Osteoblast (primary cell): ENCODE results near the gene RHOF. TPM values are rescaled to one million over a fixed set of nuclear protein-coding genes. Genes with fewer than 3 reads are reported as not detected.

Experiments used
- DNase-seq: peaks from one replicate; pipeline ENCODE4 v3.0.0; 2011; ENCODE audit warnings: low spot score, mixed read lengths; ENCODE audit not compliant: insufficient read length; ENCODE audit errors: missing footprints
- H2AFZ ChIP-seq: 2 replicates; pipeline ENCODE4 v1.6.0; 2011; ENCODE audit warnings: mild to moderate bottlenecking, low read length
- H3K27ac ChIP-seq: 2 replicates; pipeline ENCODE4 v1.5.1; 2011; ENCODE audit warnings: mild to moderate bottlenecking, low read depth, low read length, moderate library complexity
- H3K27me3 ChIP-seq: 2 replicates; pipeline ENCODE4 v1.6.0; 2012; ENCODE audit warnings: mild to moderate bottlenecking, control low read depth, inconsistent platforms, low read length, moderate library complexity; ENCODE audit not compliant: insufficient read depth
- H3K36me3 ChIP-seq: 2 replicates; pipeline ENCODE4 v1.5.1; 2011; ENCODE audit warnings: mild to moderate bottlenecking, low read length, control low read depth, moderate library complexity; ENCODE audit not compliant: insufficient read depth
- H3K4me1 ChIP-seq: 2 replicates; pipeline ENCODE4 v1.5.1; 2011; ENCODE audit warnings: mild to moderate bottlenecking, low read length, control low read depth, moderate library complexity; ENCODE audit not compliant: insufficient read depth
- H3K4me2 ChIP-seq: 2 replicates; pipeline ENCODE4 v1.6.0; 2011; ENCODE audit warnings: mild to moderate bottlenecking, low read length; ENCODE audit not compliant: insufficient read depth
- H3K4me3 ChIP-seq: fragments of 200-600 bp; sonication (generic); 3 replicates; pipeline ENCODE4 v1.5.1; 2012; ENCODE audit warnings: mild to moderate bottlenecking, low read length, inconsistent platforms; ENCODE audit not compliant: insufficient read depth
- H3K79me2 ChIP-seq: 2 replicates; pipeline ENCODE4 v1.6.0; 2012; ENCODE audit warnings: mild to moderate bottlenecking, low read length, control low read depth, inconsistent platforms; ENCODE audit not compliant: insufficient read depth
- H3K9me3 ChIP-seq: 2 replicates; pipeline ENCODE4 v1.5.1; 2011; ENCODE audit warnings: low read depth, low read length, control low read depth
- H4K20me1 ChIP-seq: 2 replicates; pipeline ENCODE4 v1.6.0; 2012; ENCODE audit warnings: mild to moderate bottlenecking, low read length, control low read depth; ENCODE audit not compliant: insufficient read depth
- CTCF ChIP-seq: IDR thresholded peaks from 2 replicates; pipeline ENCODE4 v1.5.1; 2011; ENCODE audit warnings: mild to moderate bottlenecking, low read depth, low read length, moderate library complexity; ENCODE audit errors: extremely low read depth
- total RNA-seq: library from RNA; depleted of rRNA; stranded (reverse); fragments of >200 nt; gene quantifications from 2 replicates; pipeline ENCODE4 v1.2.3, GENCODE V29; 2012

RHOF gene
- total RNA-seq, 1 donor: 8.3 TPM

GRCh38 chr12:121781998-121782979 lies 11.2 kb downstream of the RHOF start:
- no peaks in the 10 kb centered on the region for H3K27me3 ChIP-seq
- H4K20me1 ChIP-seq: peaks cover 15% of the 10 kb centered on the region
- H3K4me3 ChIP-seq: peak overlapping the region; percentile 37
- peak overlapping the region; percentile 66 for H3K27ac ChIP-seq
- H3K4me2 ChIP-seq: peak overlapping the region; percentile 80
- H2AFZ ChIP-seq: no peak overlapping the region
- DNase-seq: peak; percentile 93
- H3K36me3 ChIP-seq: peaks cover 3% of the 10 kb centered on the region
- peaks cover 34% of the 10 kb centered on the region for H3K4me1 ChIP-seq
- H3K9me3 ChIP-seq: no peaks in the 10 kb centered on the region
- no peak for TF ChIP-seq CTCF
- no peaks in the 10 kb centered on the region for H3K79me2 ChIP-seq

- peak overlapping the region; percentile 80 for H3K4me2 ChIP-seq
- H3K36me3 ChIP-seq: peaks cover 3% of the 10 kb centered on the region
- DNase-seq: peak; percentile 87
- no peaks in the 10 kb centered on the region for H3K79me2 ChIP-seq
- no peaks in the 10 kb centered on the region for H3K9me3 ChIP-seq
- TF ChIP-seq CTCF: no peak
- H3K27me3 ChIP-seq: no peaks in the 10 kb centered on the region
- H3K27ac ChIP-seq: peak overlapping the region; percentile 66
- peaks cover 33% of the 10 kb centered on the region for H3K4me1 ChIP-seq
- H3K4me3 ChIP-seq: peak overlapping the region; percentile 32
- peak overlapping the region; percentile 31 for H2AFZ ChIP-seq
- peaks cover 13% of the 10 kb centered on the region for H4K20me1 ChIP-seq
Measured at GRCh38 chr12:121781484-121781997, 11.9 kb downstream of the RHOF start.

GRCh38 chr12:121780429-121780828 lies 13.1 kb downstream of the RHOF start:
- Histone ChIP-seq H4K20me1 (peaks cover 13% of the 10 kb centered on the region), H3K27me3 (no peaks in the 10 kb centered on the region), H3K4me1 (peaks cover 28% of the 10 kb centered on the region), H3K79me2 (no peaks in the 10 kb centered on the region), H3K27ac (no peak overlapping the region), H3K4me2 (no peak overlapping the region), H3K36me3 (peaks cover 3% of the 10 kb centered on the region), H3K9me3 (no peaks in the 10 kb centered on the region), H2AFZ (no peak overlapping the region), H3K4me3 (no peak overlapping the region)
- no peak for TF ChIP-seq CTCF
- DNase-seq: no peak

GRCh38 chr12:121779422-121779895 lies 14.0 kb downstream of the RHOF start:
- Histone ChIP-seq H3K4me1 (peaks cover 22% of the 10 kb centered on the region), H2AFZ (no peak overlapping the region), H4K20me1 (peaks cover 10% of the 10 kb centered on the region), H3K27me3 (no peaks in the 10 kb centered on the region), H3K4me3 (no peak overlapping the region), H3K36me3 (peaks cover 3% of the 10 kb centered on the region), H3K79me2 (no peaks in the 10 kb centered on the region), H3K9me3 (no peaks in the 10 kb centered on the region), H3K4me2 (no peak overlapping the region), H3K27ac (no peak overlapping the region)
- TF ChIP-seq CTCF: no peak
- DNase-seq: peak; percentile 68
